HepG2 (cell line): ENCODE results near the gene MIDN. TPM values are rescaled to one million over a fixed set of nuclear protein-coding genes. Genes with fewer than 3 reads are reported as not detected.
A peak's percentile ranks its signal among the peaks of the same experiment; 100 is the strongest.

Source experiments
- GABPB1 ChIP-seq: IDR thresholded peaks from 2 replicates; pipeline ENCODE4 v1.6.1; 2016; ENCODE audit warnings: mild to moderate bottlenecking, missing genetic modification reagents, moderate library complexity, missing compliant biosample characterization
- IRF1 ChIP-seq: sonication (generic); formaldehyde crosslinking; IDR thresholded peaks from 2 replicates; pipeline ENCODE4 v1.4.0; 2020; ENCODE audit warnings: low read depth, mild to moderate bottlenecking, missing genetic modification reagents
- KAT2B ChIP-seq: fragments of 150-350 bp; IDR thresholded peaks from 2 replicates; pipeline ENCODE4 v1.6.1; 2014; ENCODE audit warnings: low read depth, low read length, borderline replicate concordance
- MXI1 ChIP-seq: IDR thresholded peaks from 3 replicates; pipeline ENCODE4 v1.6.1; 2012; ENCODE audit warnings: low read depth, low read length, inconsistent platforms, borderline replicate concordance
- POGK ChIP-seq: sonication (generic); formaldehyde crosslinking; conservative IDR thresholded peaks from 2 replicates; pipeline ENCODE4 v1.8.0; 2022; ENCODE audit warnings: mild to moderate bottlenecking, moderate library complexity, missing genetic modification reagents
- SRSF4 ChIP-seq: fragments of 200-400 bp; formaldehyde crosslinking; IDR thresholded peaks from one replicate; pipeline ENCODE4 v1.6.1; 2018; ENCODE audit warnings: mild to moderate bottlenecking, low read depth, low read length, moderate library complexity; ENCODE audit not compliant: poor library complexity, severe bottlenecking
- TOPORS ChIP-seq: sonication (generic); formaldehyde crosslinking; IDR thresholded peaks from 2 replicates; pipeline ENCODE4 v1.8.0; 2023; ENCODE audit warnings: mild to moderate bottlenecking, missing genetic modification reagents
- ZBTB8A ChIP-seq: sonication (generic); formaldehyde crosslinking; IDR thresholded peaks from 2 replicates; pipeline ENCODE4 v1.4.0; 2020; ENCODE audit warnings: mild to moderate bottlenecking, low read depth, missing genetic modification reagents, borderline replicate concordance
- ZNF282 ChIP-seq: fragments of 450-650 bp; IDR thresholded peaks from 2 replicates; pipeline ENCODE4 v1.6.1; 2018; ENCODE audit not compliant: partially characterized antibody
- ZNF343 ChIP-seq: sonication (generic); formaldehyde crosslinking; IDR thresholded peaks from 2 replicates; pipeline ENCODE4 v1.4.0; 2020; ENCODE audit warnings: mild to moderate bottlenecking, missing genetic modification reagents
- ZNF770 ChIP-seq: sonication (generic); formaldehyde crosslinking; IDR thresholded peaks from 2 replicates; pipeline ENCODE4 v1.5.0; 2020; ENCODE audit warnings: mild to moderate bottlenecking, missing genetic modification reagents
- ZSCAN12 ChIP-seq: sonication (generic); formaldehyde crosslinking; IDR thresholded peaks from 2 replicates; pipeline ENCODE4 v1.9.0; 2021; ENCODE audit warnings: mild to moderate bottlenecking, missing genetic modification reagents
- polyA plus RNA-seq, 8 experiments: library from polyadenylated mRNA; depleted of rRNA in 3 of 8; stranded (reverse) in 7 of 8; unstranded in 1 of 8; fragments of >200 nt; fragmentation: Illumina TruSeq in 4 of 8; extraction: Trizol in 4 of 8; gene quantifications; 2 replicates each; pipeline versions ENCODE4 v1.2.1 to v1.2.3, GENCODE V29; 2011 to 2016; ENCODE audit warnings: low read depth in 4 of 8, missing spikeins in 1 of 8, mixed read lengths in 1 of 8; ENCODE audit not compliant: insufficient read depth in 1 of 8
- total RNA-seq, 5 experiments: library from RNA; depleted of rRNA; stranded (reverse); fragments of >200 nt; fragmentation: Illumina TruSeq; extraction: Trizol; gene quantifications; 2 replicates each; pipeline ENCODE4 v1.2.3, GENCODE V29; 2016; ENCODE audit warnings: low read depth in 1 of 5

Gene MIDN
- total and polyA plus RNA-seq, 2 of the 13 experiments (the other 11 are each of a cell fraction or from before 2014, with no cell fraction given), result 8.4 to 18.0 TPM

- TF ChIP-seq ZNF770 (0 out of 2 replicates have a peak, but pooled peaks have one; percentile 12), POGK (CRISPR knock-in tag) (no peak), ZSCAN12 (CRISPR knock-in tag) (no peak), SRSF4 (no peak), KAT2B (no peak), ZNF282 (no peak), ZBTB8A (CRISPR knock-in tag) (no peak), GABPB1 (peak; percentile 41; the same call in 1 of the 2 replicates), TOPORS (CRISPR knock-in tag) (no peak), MXI1 (no peak), ZNF343 (CRISPR knock-in tag) (no peak), IRF1 (no peak)
Measured at GRCh38 chr19:1262623-1263123, 14.3 kb downstream of the MIDN start (continued).
